Naive thymus-derived CD4-positive, alpha-beta T cell (primary cell): ENCODE data around the gene RERE. TPM values are rescaled to one million over a fixed set of nuclear protein-coding genes. Genes with fewer than 3 reads are reported as not detected.

Experiments
- ATAC-seq: fragments of 150-1000 bp; cut with Tn5 transposase; 2 replicates; pipeline ENCODE4 v1.10.0; 2021; ENCODE audit warnings: mild to moderate bottlenecking, moderate library complexity
- CTCF ChIA-PET: fragments of 350-600 bp; sonication (Branson Sonifier 250); formaldehyde crosslinking; loops from one replicate; lab custom pipeline; 2021; ENCODE audit warnings: antibody characterized with exemption; lab: Charles Lee
- POLR2A ChIA-PET: fragments of 350-600 bp; sonication (Branson Sonifier 250); formaldehyde crosslinking; loops from one replicate; lab custom pipeline; 2021; ENCODE audit warnings: antibody characterized with exemption, inconsistent platforms; lab: Charles Lee
- DNase-seq, 9 donors: peaks; one replicate each; pipeline versions ENCODE4 v3.0.0 to v3.0.0-alpha.2; 2020 to 2022; ENCODE audit warnings: mixed read lengths in 1 of 9
- H3K27ac ChIP-seq: one replicate; pipeline ENCODE4 v1.7.0; 2013; ENCODE audit warnings: mild to moderate bottlenecking, low read depth, low read length, moderate library complexity
- H3K27me3 ChIP-seq, 2 donors: one replicate each; pipeline ENCODE4 v1.7.0; 2013; ENCODE audit warnings: low read length in 2 of 2, mild to moderate bottlenecking in 2 of 2, moderate library complexity in 2 of 2; ENCODE audit not compliant: control insufficient read depth in 2 of 2, insufficient read depth in 2 of 2
- H3K36me3 ChIP-seq, 3 experiments: 1 replicate in 2 of 3; 2 replicates in 1 of 3; pipeline ENCODE4 v1.7.0; 2013; ENCODE audit warnings: low read length in 3 of 3, mild to moderate bottlenecking in 3 of 3, moderate library complexity in 1 of 3; ENCODE audit not compliant: insufficient read depth in 3 of 3, control insufficient read depth in 2 of 3
- H3K4me1 ChIP-seq, 2 donors: one replicate each; pipeline ENCODE4 v1.7.0; 2013; ENCODE audit warnings: low read length in 2 of 2, mild to moderate bottlenecking in 2 of 2, moderate library complexity in 1 of 2; ENCODE audit not compliant: control insufficient read depth in 2 of 2, insufficient read depth in 2 of 2
- H3K4me3 ChIP-seq: 2 replicates; pipeline ENCODE4 v1.7.0; 2013; ENCODE audit warnings: mild to moderate bottlenecking, low read length
- H3K9me3 ChIP-seq, 3 experiments: 1 replicate in 2 of 3; 2 replicates in 1 of 3; pipeline ENCODE4 v1.7.0; 2013; ENCODE audit warnings: low read length in 3 of 3; ENCODE audit not compliant: control insufficient read depth in 2 of 3
- H3K27ac Mint-ChIP-seq, 9 donors: one replicate each; pipeline ENCODE4 v1.8.0; 2020 to 2022; ENCODE audit warnings: mixed read lengths in 9 of 9, mild to moderate bottlenecking in 8 of 9, moderate library complexity in 5 of 9, inconsistent platforms in 2 of 9
- H3K27me3 Mint-ChIP-seq, 5 donors: one replicate each; pipeline ENCODE4 v1.8.0; 2021 to 2022; ENCODE audit warnings: mixed read lengths in 5 of 5, mild to moderate bottlenecking in 1 of 5
- H3K36me3 Mint-ChIP-seq, 5 donors: one replicate each; pipeline ENCODE4 v1.8.0; 2020 to 2022; ENCODE audit warnings: mixed read lengths in 5 of 5, mild to moderate bottlenecking in 3 of 5, inconsistent platforms in 1 of 5
- H3K4me1 Mint-ChIP-seq, 7 donors: one replicate each; pipeline ENCODE4 v1.8.0; 2020 to 2022; ENCODE audit warnings: mixed read lengths in 7 of 7, mild to moderate bottlenecking in 3 of 7, inconsistent platforms in 1 of 7
- H3K4me3 Mint-ChIP-seq, 10 donors: one replicate each; pipeline ENCODE4 v1.8.0; 2020 to 2022; ENCODE audit warnings: mild to moderate bottlenecking in 10 of 10, mixed read lengths in 10 of 10, moderate library complexity in 6 of 10, inconsistent platforms in 2 of 10
- H3K9me3 Mint-ChIP-seq, 11 donors: one replicate each; pipeline ENCODE4 v1.8.0; 2020 to 2022; ENCODE audit warnings: mixed read lengths in 11 of 11, mild to moderate bottlenecking in 4 of 11, inconsistent platforms in 1 of 11, moderate library complexity in 1 of 11
- intact Hi-C, 2 donors: fragments of 100-400 bp; cut with micrococcal nuclease; formaldehyde crosslinking; loops; one replicate each; pipeline ENCODE4 v1.15.1; 2023
- polyA plus RNA-seq, 2 donors: library from polyadenylated mRNA; unstranded; fragments of 300-500 nt; fragmentation: Illumina TruSeq; gene quantifications; one replicate each; pipeline ENCODE4 v1.2.3, GENCODE V29; 2021
- total RNA-seq, 6 experiments: library from RNA in 5 of 6; stranded (reverse) in 5 of 6; gene quantifications; 1 replicate in 5 of 6; 2 replicates in 1 of 6; pipeline ENCODE4 v1.2.3 and lab custom pipeline; 2021 to 2026

The RERE gene
- total and polyA plus RNA-seq, 7 experiments from 2014 or later, result 7.3 to 114 (median 106) TPM

GRCh38 chr1:8587784-8588183 lies 229.7 kb downstream of the RERE start:
- no peak for ATAC-seq
- H3K27ac ChIP-seq, result no peak overlapping the region
- ChIA-PET CTCF (interaction anchor here (0.5 to 0.6 kb wide), 2 partner anchors 86 to 234 kb away, joined by 3 read pairs; no protein-coding TSS in a partner anchor), POLR2A (no interaction called here)
- intact Hi-C loops, result no loop called here
- DNase-seq, result no peak
- no peaks in the 10 kb centered on the region for H3K36me3 ChIP-seq
- H3K4me3 Mint-ChIP-seq, result no peak overlapping the region
- H3K36me3 Mint-ChIP-seq, result peaks cover 0 to 11% (median 0%) of the 10 kb centered on the region in 5 donors
- no peaks in the 10 kb centered on the region for H3K9me3 ChIP-seq
- H3K27me3 ChIP-seq, result no peaks in the 10 kb centered on the region
- peaks cover 11 to 38% (median 34%) of the 10 kb centered on the region in 7 donors for H3K4me1 Mint-ChIP-seq
- H3K4me1 ChIP-seq, result no peaks in the 10 kb centered on the region
- peak overlapping the region in 1 of 9 donors; percentile 39 for H3K27ac Mint-ChIP-seq
- no peaks in the 10 kb centered on the region for H3K27me3 Mint-ChIP-seq
- no peaks in the 10 kb centered on the region for H3K9me3 Mint-ChIP-seq
- H3K4me3 ChIP-seq, result no peak overlapping the region

GRCh38 chr1:8586438-8586837 lies 231.0 kb downstream of the RERE start:
- H3K36me3 ChIP-seq, result no peaks in the 10 kb centered on the region
- ATAC-seq (no peak), DNase-seq (no peak)
- intact Hi-C loops, result no loop called here
- CTCF ChIA-PET, result interaction anchor here (0.9 kb wide), 1 partner anchor 25 kb away, joined by 3 read pairs; no protein-coding TSS in a partner anchor
- no peak overlapping the region for H3K4me3 ChIP-seq
- no peak overlapping the region for H3K27ac Mint-ChIP-seq
- H3K9me3 Mint-ChIP-seq, result no peaks in the 10 kb centered on the region
- H3K9me3 ChIP-seq, result no peaks in the 10 kb centered on the region
- H3K27me3 Mint-ChIP-seq, result no peaks in the 10 kb centered on the region
- no peaks in the 10 kb centered on the region for H3K4me1 ChIP-seq
- H3K27me3 ChIP-seq, result no peaks in the 10 kb centered on the region
- no peak overlapping the region for H3K4me3 Mint-ChIP-seq
- peaks cover 0 to 10% (median 0%) of the 10 kb centered on the region in 5 donors for H3K36me3 Mint-ChIP-seq
- H3K4me1 Mint-ChIP-seq, result peaks cover 8 to 30% (median 23%) of the 10 kb centered on the region in 7 donors
- H3K27ac ChIP-seq, result no peak overlapping the region
- POLR2A ChIA-PET, result no interaction called here

- ChIA-PET POLR2A (interaction anchor here (0.6 to 0.7 kb wide), 2 partner anchors 47 to 154 kb away, joined by 3 to 5 read pairs; no protein-coding TSS in a partner anchor), CTCF (interaction anchor here (0.7 kb wide), 1 partner anchor 23 kb away, joined by 3 read pairs; no protein-coding TSS in a partner anchor)
- Histone ChIP-seq H3K27ac (no peak overlapping the region), H3K9me3 (no peaks in the 10 kb centered on the region), H3K4me1 (no peaks in the 10 kb centered on the region), H3K36me3 (no peaks in the 10 kb centered on the region), H3K27me3 (no peaks in the 10 kb centered on the region), H3K4me3 (no peak overlapping the region)
- Mint-ChIP-seq H3K4me3 (no peak overlapping the region), H3K27ac (no peak overlapping the region), H3K9me3 (no peaks in the 10 kb centered on the region), H3K27me3 (no peaks in the 10 kb centered on the region), H3K36me3 (peaks cover 0 to 4% (median 0%) of the 10 kb centered on the region in 5 donors), H3K4me1 (peaks cover 3 to 22% (median 14%) of the 10 kb centered on the region in 7 donors)
- intact Hi-C loops, result no loop called here
- no peak for DNase-seq
- no peak for ATAC-seq
Measured at GRCh38 chr1:8584316-8584715, 233.1 kb downstream of the RERE start.

- intact Hi-C loops, result no loop called here
- CTCF ChIA-PET, result no interaction called here
- Histone ChIP-seq H3K27me3 (no peaks in the 10 kb centered on the region), H3K4me3 (no peak overlapping the region), H3K27ac (no peak overlapping the region), H3K36me3 (no peaks in the 10 kb centered on the region), H3K9me3 (no peaks in the 10 kb centered on the region), H3K4me1 (no peaks in the 10 kb centered on the region)
- DNase-seq, result no peak
- Mint-ChIP-seq H3K4me3 (no peak overlapping the region), H3K9me3 (no peaks in the 10 kb centered on the region), H3K4me1 (peaks cover 3 to 19% (median 14%) of the 10 kb centered on the region in 7 donors), H3K27ac (peak overlapping the region in 1 of 9 donors; percentile 22), H3K36me3 (peaks cover 0 to 9% (median 3%) of the 10 kb centered on the region in 5 donors), H3K27me3 (no peaks in the 10 kb centered on the region)
- POLR2A ChIA-PET, result interaction anchor here (0.6 kb wide), 1 partner anchor 20 kb away, joined by 3 read pairs; no protein-coding TSS in a partner anchor
- no peak for ATAC-seq
Measured at GRCh38 chr1:8583031-8583430, 234.4 kb downstream of the RERE start.

GRCh38 chr1:8580566-8580965 lies 236.9 kb downstream of the RERE start:
- no peak overlapping the region for H3K4me3 Mint-ChIP-seq
- ATAC-seq, result no peak
- POLR2A ChIA-PET, result no interaction called here
- intact Hi-C loops, result no loop called here
- Histone ChIP-seq H3K36me3 (no peaks in the 10 kb centered on the region), H3K27me3 (no peaks in the 10 kb centered on the region), H3K4me3 (no peak overlapping the region), H3K27ac (no peak overlapping the region), H3K4me1 (no peaks in the 10 kb centered on the region), H3K9me3 (no peaks in the 10 kb centered on the region)
- H3K36me3 Mint-ChIP-seq, result peaks cover 0 to 18% (median 7%) of the 10 kb centered on the region in 5 donors
- peaks cover 0 to 9% (median 0%) of the 10 kb centered on the region in 7 donors for H3K4me1 Mint-ChIP-seq
- no peaks in the 10 kb centered on the region for H3K9me3 Mint-ChIP-seq
- H3K27me3 Mint-ChIP-seq, result no peaks in the 10 kb centered on the region
- DNase-seq, result no peak
- CTCF ChIA-PET, result interaction anchor here (0.5 kb wide), 1 partner anchor 242 kb away, joined by 3 read pairs; no protein-coding TSS in a partner anchor
- peak overlapping the region in 1 of 9 donors; percentile 25 for H3K27ac Mint-ChIP-seq

GRCh38 chr1:8578936-8579335 lies 238.5 kb downstream of the RERE start:
- H3K27ac Mint-ChIP-seq, result no peak overlapping the region
- Histone ChIP-seq H3K9me3 (no peaks in the 10 kb centered on the region), H3K4me1 (no peaks in the 10 kb centered on the region), H3K27ac (no peak overlapping the region), H3K36me3 (no peaks in the 10 kb centered on the region), H3K4me3 (no peak overlapping the region), H3K27me3 (no peaks in the 10 kb centered on the region)
- no peaks in the 10 kb centered on the region for H3K9me3 Mint-ChIP-seq
- H3K4me3 Mint-ChIP-seq, result no peak overlapping the region
- ChIA-PET POLR2A (interaction anchor here (0.6 kb wide), 1 partner anchor 167 kb away, joined by 3 read pairs; no protein-coding TSS in a partner anchor), CTCF (interaction anchor here (1.0 to 1.1 kb wide), 2 partner anchors 17 to 148 kb away, joined by 3 to 4 read pairs; no protein-coding TSS in a partner anchor)
- DNase-seq (no peak), ATAC-seq (no peak)
- intact Hi-C loops, result no loop called here
- no peaks in the 10 kb centered on the region for H3K27me3 Mint-ChIP-seq
- peaks cover 0 to 9% (median 0%) of the 10 kb centered on the region in 7 donors for H3K4me1 Mint-ChIP-seq
- H3K36me3 Mint-ChIP-seq, result peaks cover 0 to 18% (median 7%) of the 10 kb centered on the region in 5 donors
